ENCODE measurements around the gene MYRF.
A peak's percentile ranks its signal among the peaks of the same experiment; 100 is the strongest.

Gene MYRF

DNA sequence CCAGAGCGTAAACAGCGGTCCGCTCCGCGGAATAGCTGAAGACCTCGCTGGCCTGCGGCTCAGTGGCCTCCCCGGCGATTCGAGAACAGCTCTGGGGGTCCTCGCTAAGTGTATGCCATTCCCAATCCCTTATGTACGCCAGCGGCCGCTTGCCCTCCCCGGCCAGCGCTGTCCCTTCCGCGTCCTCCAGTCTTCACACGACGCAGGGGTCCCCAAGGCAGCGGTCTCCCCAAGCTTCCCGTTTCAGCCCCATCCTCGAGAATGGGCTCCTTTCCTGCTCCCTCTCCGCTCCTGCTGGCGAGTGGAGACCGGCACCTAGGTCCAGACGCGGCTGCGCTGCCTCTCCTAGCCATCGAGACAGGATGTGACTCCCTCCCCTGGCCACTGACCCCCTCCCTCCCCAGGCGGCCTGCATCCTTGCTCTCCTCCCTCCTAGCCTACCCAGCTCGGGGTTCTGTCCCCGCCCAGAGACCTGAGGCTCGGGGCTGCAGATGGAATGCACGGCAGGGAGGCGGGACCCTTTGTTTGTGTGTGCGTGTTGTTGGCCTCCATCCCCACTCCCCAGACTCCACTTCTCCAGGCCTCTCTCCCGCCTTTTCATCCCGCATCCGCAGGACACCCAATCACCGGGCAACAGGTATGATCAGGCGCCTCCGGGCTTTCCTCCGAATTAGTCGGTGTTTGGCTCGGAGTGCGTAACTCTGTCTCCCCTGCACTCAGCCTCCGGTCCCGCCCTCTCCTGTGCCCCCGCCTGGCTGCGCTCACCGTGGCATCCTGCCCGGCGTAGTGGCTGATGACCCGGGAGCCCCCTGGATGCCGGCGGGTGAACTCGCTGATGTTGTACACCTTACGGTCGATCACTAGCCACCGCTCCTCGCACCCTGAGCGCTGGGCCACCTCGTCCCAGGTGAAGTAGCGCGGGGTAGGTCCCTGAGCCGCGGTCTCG lies 63.6 kb downstream of the MYRF start:
- DNase-seq (ENCODE audit: low read depth, low spot score): no peak

DNA sequence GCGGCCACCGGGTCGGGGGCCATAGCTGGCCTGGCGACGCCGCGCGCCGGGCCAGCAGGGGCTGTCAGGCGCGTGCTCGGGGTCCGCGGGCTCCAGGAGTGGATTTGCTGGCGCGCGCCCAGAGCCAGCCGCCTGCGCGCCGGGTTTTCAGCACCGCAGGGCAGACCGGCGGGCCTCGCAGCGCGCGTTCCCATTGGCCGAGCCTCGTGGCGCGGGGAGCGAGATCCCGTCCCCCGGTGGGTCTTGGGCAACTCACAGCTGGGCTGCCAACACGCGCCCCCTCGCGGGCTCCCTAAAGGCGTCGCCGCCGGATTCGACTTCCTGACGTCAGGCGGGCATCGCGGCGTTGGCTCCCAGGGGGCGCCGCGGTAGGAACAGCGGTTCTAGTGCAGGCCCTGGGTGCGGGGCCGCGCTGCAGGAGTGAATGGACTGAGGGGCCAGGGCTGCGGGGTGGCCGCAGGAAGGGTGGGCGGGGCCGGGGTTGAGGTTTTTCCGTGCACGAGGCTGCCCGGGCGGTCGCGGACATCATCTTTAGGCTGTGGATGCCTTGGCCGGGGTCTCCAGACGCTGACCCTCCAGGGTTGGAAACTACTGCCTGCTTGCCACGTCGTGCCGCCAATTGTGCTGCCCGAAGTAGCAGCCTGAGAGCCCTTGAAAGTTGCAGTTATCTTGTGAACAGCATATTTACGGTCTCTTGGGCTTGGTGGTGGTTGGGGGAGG lies 64.5 kb downstream of the MYRF start, which contains the start of gene FADS1:
FADS1 (minus strand) TSS at position 268 of the 720 bp plus-strand sequence; CDS start at position 194, 74 bp downstream.
- DNase-seq (ENCODE audit: low read depth, low spot score): peak; percentile 37

DNA sequence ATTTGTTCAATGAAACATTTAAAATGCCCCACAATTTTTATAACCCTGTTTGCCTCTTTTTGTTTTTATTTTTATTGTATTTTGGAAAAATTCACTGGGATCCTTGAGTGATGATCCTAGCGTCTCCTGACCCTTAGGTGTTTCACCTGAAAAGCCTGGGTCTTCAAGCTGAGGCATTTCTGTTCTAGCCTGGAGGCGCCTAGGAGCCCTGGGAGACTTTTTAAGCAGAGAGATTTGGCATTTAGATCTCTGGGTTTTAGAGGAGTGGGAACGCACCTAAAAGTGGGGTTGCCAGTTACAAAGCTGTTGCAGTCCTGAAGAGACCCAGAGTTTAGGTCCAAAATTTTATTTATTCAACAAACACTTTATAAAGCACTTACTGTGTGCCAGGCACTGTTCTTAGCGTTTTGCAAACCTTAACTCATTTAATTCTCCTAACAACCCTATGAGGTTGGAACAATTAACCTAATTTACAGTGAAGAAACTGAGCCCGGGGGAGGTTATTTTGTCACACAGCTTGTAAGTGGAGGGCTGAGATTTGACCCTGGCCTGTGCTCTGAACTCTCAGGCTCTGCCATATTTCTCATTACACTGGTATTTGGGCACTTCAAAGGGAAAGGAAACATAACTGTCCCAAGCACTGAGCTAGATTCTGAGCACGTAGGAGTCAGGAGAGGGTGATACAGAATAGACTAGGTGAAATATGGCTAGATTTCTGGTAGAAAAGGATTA lies 65.2 kb downstream of the MYRF start:
- DNase-seq (ENCODE audit: low read depth, low spot score): no peak

DNA sequence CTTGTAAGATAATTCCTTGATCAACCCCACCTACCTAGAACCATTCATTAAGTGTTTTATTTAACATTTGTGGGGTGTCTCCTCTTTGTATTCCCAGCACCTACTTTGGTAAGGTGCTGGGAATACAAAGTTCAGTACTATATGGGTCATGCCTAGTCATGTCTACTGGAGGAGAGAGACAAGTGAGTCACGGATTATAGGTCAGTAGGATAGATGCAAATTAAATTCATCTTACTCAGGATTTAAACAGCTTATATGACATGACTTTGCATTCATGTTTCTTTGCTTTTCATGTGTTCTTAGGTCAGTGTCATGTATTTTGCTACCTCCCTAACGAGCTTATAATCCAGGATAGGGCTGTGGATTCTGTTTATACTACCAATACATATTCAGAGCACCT lies 67.7 kb downstream of the MYRF start:
- no peak for DNase-seq (ENCODE audit: low read depth, low spot score)

DNA sequence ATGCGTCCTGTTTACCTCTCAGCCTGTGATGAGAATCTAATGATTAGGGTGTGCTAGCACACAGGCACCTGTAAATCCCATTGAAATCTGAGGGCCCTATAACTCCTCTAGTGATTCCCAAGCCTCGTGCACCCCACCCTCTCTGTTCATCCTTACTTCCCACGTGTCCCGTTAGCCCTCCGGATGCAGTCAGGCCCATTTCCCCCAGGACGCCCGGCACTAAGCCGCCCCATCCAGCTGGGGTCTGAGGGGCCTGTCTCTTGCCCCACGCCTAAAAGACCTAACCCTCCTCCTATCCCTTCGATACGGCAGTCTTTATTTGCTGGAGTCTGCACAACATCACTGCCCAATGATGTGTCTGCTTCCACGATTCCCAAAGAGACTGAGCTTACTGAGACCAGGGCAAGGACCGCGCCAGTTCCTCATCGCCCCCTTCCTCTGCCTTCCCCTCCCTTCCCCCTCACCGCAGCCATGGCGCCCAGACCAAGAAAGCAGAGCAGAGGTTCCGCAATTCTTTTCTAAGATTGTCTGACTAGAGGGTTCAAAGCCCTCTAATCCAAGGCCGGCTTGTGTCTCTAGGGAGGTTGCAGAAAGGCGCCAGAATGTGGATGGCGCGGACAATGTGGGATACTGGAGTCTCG lies 74.6 kb downstream of the MYRF start:
- no peak for DNase-seq (ENCODE audit: low read depth, low spot score)

DNA sequence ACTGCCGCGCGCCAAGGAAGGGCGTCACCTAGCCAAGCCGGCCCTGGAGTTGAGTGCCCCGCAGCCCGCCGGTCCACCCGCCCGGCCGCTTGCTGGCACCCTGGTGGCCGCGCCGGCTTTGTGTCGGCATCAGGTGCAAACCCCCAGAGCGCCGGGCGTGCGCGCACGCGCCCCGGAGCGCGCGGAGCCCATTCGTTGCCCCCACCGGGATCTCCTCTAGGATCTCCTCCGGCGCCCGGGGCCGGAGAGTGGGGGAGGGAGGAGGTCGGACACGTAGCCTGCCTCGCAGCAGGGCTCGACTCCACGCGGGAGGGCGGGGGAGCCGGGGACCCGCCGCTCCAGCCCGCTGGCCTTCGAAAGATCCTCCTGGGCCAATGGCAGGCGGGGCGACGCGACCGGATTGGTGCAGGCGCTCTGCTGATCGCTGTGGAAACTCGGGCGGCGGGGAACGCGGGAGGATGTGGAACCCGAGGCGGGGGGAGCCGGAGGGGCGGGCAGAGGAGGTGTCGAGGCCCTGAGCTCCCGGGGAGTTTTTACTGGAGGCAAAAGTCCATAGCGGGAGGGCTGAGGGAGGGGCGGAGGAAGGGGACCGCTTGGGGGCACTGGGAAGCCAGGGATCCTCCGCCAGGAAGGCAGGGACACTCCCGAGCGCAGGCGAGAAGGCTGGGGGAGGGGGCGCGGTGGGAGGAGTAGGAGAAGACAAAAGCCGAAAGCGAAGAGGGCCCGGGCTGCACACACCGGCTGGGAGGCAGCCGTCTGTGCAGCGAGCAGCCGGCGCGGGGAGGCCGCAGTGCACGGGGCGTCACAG lies 75.3 kb downstream of the MYRF start, which contains the start of gene FADS2:
FADS2 (plus strand) TSS at position 730 of the 808 bp plus-strand sequence. CDS start 91 bp downstream, outside the sequence.
- DNase-seq (ENCODE audit: low read depth, low spot score): no peak

DNA sequence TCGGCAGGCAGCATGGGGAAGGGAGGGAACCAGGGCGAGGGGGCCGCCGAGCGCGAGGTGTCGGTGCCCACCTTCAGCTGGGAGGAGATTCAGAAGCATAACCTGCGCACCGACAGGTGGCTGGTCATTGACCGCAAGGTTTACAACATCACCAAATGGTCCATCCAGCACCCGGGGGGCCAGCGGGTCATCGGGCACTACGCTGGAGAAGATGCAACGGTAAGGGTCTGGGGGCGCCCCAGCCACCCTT lies 75.9 kb downstream of the MYRF start:
- no peak for DNase-seq (ENCODE audit: low read depth, low spot score)

DNA sequence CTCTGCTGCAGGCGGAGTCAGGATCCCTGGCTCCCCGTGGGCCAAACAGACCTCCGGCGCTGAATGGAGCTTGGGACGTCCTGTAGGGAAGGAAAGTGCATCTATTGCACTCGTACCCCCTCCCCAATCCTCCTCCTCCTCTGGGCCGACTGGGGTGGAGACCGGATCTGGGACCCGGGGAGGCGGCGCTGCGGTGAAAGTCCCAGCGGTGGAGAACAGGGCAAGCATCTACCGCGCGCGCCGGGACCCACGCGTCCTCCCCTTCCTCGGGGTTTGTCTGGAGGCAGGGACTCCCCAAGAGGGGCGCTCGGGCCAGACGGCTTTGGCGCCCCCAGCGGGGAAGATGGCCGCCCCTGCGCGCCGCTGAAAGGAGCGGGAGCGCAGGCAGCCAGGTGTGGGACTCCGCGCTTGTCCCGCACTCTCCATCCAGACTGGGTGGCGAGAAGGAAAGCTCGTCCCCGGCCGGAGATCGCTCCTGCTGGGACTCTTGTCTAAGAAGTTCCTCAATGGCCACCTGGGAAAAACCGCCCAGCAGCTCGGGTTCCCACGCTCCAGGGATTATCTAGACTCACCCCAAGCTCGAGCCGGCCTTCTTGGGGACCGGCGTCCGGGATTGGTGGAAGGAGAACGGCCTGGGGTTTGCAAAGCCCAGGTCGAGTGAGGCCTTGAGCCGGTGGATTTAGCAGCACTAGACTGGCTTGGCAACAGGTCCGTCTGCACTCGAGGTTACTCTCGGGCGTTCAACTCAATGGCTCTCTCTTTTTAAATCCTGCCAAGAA lies 76.4 kb downstream of the MYRF start:
- DNase-seq (ENCODE audit: low read depth, low spot score): no peak

DNA sequence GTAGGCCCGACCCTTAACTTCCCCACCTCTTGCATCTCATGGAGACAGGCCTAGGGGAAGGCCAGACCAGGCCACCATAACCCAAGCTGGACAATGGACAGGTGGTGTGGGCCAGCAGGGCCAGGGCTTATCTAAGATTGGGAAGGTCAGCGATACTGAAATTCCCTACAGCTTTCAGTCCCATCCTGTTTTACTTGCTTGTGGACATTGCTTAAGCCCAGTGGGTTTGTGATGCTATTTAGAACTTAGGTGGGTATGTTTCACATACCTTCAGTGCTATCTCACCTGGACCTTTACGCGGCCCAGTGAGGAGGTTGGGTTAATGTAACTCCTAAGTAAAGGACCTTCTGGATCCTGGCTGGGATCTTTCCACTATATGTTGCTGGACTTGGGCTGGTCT lies 77.4 kb downstream of the MYRF start:
- no peak for DNase-seq (ENCODE audit: low read depth, low spot score)

DNA sequence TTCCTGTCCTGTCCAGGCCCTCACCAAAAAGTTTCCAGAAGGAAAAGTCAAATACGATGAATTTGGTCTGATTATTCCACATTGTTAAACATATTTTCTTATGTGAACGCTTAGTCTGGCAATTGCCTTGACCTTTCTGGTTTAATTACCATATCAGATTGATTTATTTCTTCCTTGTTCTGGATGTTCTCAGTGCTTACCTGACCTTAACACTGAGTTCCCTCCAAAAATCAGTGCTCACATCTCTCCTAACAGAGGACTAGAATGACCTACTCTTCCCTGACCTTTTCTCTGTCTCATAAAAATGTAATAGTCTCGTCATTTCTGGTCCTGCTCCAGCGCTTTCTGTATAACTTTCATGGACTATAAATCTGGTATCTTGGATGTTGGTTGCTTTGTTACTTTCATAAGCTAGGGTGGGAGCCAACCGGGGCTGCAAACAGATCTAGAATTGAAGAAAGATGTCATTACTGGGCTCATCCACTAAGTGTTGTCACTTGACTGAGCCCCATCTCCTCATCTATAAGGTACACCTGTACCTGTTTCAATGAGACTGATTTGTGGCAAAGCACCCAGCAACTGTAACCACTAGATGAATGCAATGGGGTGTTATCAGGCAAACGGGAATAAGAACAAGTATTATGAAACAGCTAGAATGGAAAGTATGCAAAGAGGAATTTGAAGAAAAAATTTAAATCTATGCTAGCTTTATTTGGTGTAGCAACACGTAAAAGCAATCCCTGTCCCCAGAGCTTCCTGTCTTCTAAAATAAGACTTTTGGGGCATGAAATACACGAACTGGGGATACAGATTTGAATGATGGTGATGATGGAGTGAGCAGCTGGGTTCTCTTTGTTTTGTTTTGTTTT lies 78.0 kb downstream of the MYRF start:
- no peak for DNase-seq (ENCODE audit: low read depth, low spot score)

DNA sequence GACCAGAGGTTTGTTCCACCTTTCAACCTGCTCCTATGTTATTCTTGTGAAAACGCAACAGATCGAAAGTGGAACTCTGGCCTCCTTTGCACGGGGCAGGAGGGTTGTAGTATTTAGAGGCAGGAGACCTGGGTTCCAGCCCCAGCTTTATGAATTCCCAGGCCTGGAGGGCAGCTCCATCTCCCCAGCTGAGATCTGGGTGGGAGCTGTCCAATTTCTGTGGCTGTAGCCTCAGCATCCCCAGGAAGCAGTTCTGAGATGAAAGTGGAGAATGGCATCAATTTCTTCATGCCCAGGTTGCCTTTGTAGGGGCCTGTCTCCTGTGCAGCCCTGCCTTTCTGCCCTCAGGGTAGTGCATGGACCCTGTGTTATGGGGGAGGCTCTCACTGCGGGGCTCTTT lies 79.8 kb downstream of the MYRF start:
- DNase-seq (ENCODE audit: low read depth, low spot score): no peak

DNA sequence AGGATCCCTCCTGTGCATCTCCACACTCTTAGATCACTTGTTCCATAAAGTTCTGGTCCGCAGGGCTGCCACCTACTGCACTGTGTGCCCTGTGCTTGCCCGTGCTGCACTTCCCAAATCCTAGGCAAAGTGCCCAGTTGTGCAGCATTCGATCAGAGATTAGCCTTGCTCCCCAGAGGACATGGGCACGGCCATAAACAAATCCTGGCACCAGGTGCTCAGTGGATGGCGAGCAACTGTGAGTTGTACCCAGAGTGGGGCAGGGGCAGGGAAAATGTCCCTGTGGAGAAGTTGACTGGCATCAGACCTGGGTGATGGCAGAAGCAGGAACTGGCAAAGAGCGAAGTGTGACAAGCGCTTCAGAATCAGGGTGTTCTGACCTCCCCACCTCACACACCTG lies 80.3 kb downstream of the MYRF start:
- no peak for DNase-seq (ENCODE audit: low read depth, low spot score)

DNA sequence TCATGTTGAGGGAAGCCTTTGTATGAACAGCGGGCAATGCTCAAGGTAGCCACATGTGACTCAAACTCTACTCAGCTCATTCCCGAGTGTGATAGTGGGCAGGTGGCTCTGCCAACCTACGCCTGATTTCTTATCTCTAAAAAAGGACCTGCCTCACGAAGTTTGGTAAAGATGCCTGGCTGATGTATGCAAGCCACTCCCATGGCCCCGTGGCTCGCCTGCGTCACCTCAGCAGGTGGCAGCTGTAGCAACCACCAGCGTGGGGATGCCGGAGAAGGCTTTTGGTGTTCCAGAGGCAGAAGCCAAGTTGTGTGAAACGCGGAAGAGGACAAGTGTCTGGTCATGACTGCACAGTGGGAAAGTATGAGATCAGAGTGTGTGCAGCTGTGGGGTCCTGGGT lies 81.0 kb downstream of the MYRF start:
- no peak for DNase-seq (ENCODE audit: low read depth, low spot score)

DNA sequence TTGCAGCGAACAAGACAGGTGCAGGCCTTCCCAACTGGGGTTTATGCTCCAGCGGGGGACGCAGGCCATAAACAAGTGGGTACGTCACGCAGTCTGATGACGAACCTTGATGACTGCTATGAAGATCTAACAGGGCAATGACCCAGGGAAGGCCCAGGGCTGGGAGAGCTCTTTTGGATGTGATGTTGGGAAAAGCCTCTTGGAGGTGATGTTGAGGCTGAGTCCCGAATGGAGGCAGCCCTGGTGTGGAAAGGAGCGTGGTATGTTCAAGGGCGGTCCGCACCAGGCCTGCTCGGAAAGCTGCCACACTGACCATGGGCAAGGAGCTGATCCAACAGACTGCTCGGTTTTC lies 81.5 kb downstream of the MYRF start:
- DNase-seq (ENCODE audit: low read depth, low spot score): no peak

DNA sequence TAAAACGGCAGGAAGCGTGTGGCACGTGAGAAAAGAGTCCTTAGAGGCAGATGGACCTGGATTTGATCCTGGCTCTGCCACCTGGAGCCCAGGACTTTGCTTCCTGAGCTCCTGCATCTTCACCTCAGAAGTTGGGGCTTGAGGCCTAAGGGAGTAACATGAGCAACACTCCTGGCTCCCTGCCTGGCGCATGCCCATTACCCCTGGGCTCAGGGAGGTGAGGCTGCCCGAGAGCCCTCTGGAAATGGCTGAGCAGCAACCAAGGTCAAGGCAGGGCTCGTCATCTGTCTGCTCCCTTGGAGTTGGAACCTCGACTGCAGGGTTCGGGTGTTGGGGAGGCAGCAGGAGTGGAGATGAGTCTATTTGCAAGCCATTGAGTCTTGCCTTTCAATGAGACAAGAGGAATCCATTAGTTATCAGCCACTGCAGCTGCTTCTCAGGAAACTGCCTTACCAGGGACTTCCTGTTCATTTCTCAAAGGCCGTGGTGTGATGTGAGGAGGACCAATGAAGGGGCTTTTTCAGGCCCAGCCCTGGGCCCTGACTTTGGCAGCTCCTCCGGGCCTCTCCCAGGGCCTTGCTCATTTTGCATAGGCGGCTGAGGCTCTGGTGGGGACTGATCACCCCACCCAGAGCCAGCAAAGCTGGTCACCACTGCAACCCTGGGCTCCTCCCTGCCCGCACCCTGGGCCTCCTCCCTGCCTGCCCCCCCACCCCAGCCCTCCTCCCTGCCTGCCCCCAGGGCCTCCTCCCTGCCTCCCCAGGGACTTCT lies 82.0 kb downstream of the MYRF start:
- no peak for DNase-seq (ENCODE audit: low read depth, low spot score)

DNA sequence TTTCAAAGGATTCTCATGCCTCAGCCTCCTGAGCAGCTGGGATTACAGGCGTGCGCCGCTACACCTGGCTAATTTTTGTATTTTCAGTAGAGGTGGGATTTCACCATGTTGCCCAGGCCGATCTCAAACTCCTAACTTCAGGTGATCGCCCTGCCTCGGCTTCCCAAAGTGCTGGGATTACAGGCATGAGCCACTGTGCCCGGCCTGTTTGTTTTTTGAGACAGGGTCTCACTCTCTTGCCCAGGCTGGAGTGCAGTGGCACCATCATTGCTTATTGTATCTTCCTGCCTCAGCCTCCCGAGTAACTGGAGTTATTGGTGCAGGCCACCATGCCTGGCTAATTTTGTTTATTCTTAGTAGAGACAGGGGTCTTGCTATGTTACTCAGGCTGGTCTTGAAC lies 83.8 kb downstream of the MYRF start:
- no peak for DNase-seq (ENCODE audit: low read depth, low spot score)

DNA sequence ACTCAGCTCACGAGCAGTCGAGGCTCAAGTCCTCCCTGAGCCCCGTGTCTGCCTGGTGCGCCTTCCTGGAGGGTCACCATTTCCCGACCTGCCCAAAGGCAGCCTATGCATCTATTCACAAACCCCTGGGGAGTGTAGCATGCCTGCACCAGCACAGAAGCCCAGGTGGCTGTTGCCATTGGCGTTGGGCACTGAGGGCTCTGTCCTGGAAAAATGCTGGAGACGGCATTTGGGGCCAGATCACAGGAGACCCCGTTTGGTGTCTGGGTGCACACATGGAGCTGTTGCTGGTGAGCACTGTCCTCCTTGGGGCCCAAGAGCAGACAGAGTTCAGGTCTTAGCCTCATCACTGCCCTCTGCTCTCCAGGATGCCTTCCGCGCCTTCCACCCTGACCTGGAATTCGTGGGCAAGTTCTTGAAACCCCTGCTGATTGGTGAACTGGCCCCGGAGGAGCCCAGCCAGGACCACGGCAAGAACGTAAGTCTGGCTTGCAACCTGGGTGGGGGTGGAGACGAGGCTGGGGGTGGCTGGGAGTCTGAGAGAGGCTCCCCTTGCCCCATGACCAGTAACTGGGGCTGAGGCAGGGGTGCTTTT lies 85.1 kb downstream of the MYRF start:
- DNase-seq (ENCODE audit: low read depth, low spot score): no peak
